WTC11 (cell line): ENCODE results near the gene ROR2. TPM values are rescaled to one million over a fixed set of nuclear protein-coding genes. Genes with fewer than 3 reads are reported as not detected.

Experiments used
- ATAC-seq: fragments of 200-7000 bp; cut with Tn5 transposase; 2 replicates; pipeline ENCODE4 v1.10.0; 2021; ENCODE audit warnings: mild to moderate bottlenecking, moderate library complexity
- CTCF ChIA-PET: fragments of 300-600 bp; sonication (Branson Sonifier 250); formaldehyde crosslinking; loops from one replicate; lab custom pipeline; 2021; ENCODE audit warnings: antibody characterized with exemption; lab: Charles Lee
- POLR2A ChIA-PET: fragments of 350-600 bp; sonication (Branson Sonifier 250); formaldehyde crosslinking; loops from one replicate; lab custom pipeline; 2021; ENCODE audit warnings: antibody characterized with exemption; lab: Charles Lee
- DNase-seq: peaks from one replicate; pipeline ENCODE4 v3.0.0; 2021; ENCODE audit warnings: low spot score
- H3K27ac Mint-ChIP-seq: 2 replicates; pipeline ENCODE4 v1.8.0; 2021; ENCODE audit warnings: mixed read lengths
- H3K27me3 Mint-ChIP-seq: 2 replicates; pipeline ENCODE4 v1.8.0; 2021; ENCODE audit warnings: low read depth, mild to moderate bottlenecking, moderate library complexity, mixed read lengths
- H3K36me3 Mint-ChIP-seq: 2 replicates; pipeline ENCODE4 v1.8.0; 2021; ENCODE audit warnings: mixed read lengths
- H3K4me1 Mint-ChIP-seq: 2 replicates; pipeline ENCODE4 v1.8.0; 2022; ENCODE audit warnings: mixed read lengths
- H3K4me3 Mint-ChIP-seq: 2 replicates; pipeline ENCODE4 v1.8.0; 2021; ENCODE audit warnings: mild to moderate bottlenecking, moderate library complexity, mixed read lengths
- H3K9me3 Mint-ChIP-seq: 2 replicates; pipeline ENCODE4 v1.8.0; 2021; ENCODE audit warnings: mixed read lengths
- ATF1 ChIP-seq: sonication (generic); formaldehyde crosslinking; IDR thresholded peaks from 2 replicates; pipeline ENCODE4 v1.8.1; 2023; ENCODE audit warnings: mild to moderate bottlenecking, moderate library complexity, missing genetic modification reagents
- CREB1 ChIP-seq: sonication (generic); formaldehyde crosslinking; IDR thresholded peaks from 2 replicates; pipeline ENCODE4 v1.8.0; 2023; ENCODE audit warnings: mild to moderate bottlenecking, missing genetic modification reagents
- ESRRA ChIP-seq: sonication (generic); formaldehyde crosslinking; IDR thresholded peaks from 2 replicates; pipeline ENCODE4 v1.8.1; 2022; ENCODE audit warnings: mild to moderate bottlenecking, missing genetic modification reagents, borderline replicate concordance
- KAT7 ChIP-seq: sonication (generic); formaldehyde crosslinking; IDR thresholded peaks from 2 replicates; pipeline ENCODE4 v1.8.1; 2023; ENCODE audit warnings: missing genetic modification reagents, mild to moderate bottlenecking, borderline replicate concordance
- NFE2L1 ChIP-seq: sonication (generic); formaldehyde crosslinking; IDR thresholded peaks from 2 replicates; pipeline ENCODE4 v1.8.1; 2023; ENCODE audit warnings: missing genetic modification reagents
- NR3C1 ChIP-seq: sonication (generic); formaldehyde crosslinking; conservative IDR thresholded peaks from 2 replicates; pipeline ENCODE4 v1.8.1; 2023; ENCODE audit warnings: low read depth, mild to moderate bottlenecking, missing genetic modification reagents
- OVOL2 ChIP-seq: fragments of 250-450 bp; sonication (Bioruptor Pico); IDR thresholded peaks from 2 replicates; pipeline ENCODE4 v1.9.0; 2021; ENCODE audit warnings: mild to moderate bottlenecking, borderline replicate concordance
- PRRX2 ChIP-seq: fragments of 250-450 bp; sonication (Bioruptor Pico); IDR thresholded peaks from 2 replicates; pipeline ENCODE4 v1.8.0; 2021; ENCODE audit warnings: mild to moderate bottlenecking
- ZNF232 ChIP-seq: sonication (generic); formaldehyde crosslinking; IDR thresholded peaks from 2 replicates; pipeline ENCODE4 v1.8.0; 2022; ENCODE audit warnings: mild to moderate bottlenecking, missing genetic modification reagents
- ZNF423 ChIP-seq: fragments of 250-450 bp; sonication (Bioruptor Pico); IDR thresholded peaks from 2 replicates; pipeline ENCODE4 v2.1.2; 2022; ENCODE audit warnings: mild to moderate bottlenecking, moderate library complexity
- total RNA-seq: library from RNA; stranded (reverse); gene quantifications from 3 replicates; pipeline ENCODE4 v1.2.3, GENCODE V29; 2021
- TF ChIP-seq, protein P1 (sequence below): fragments of 200-600 bp; IDR thresholded peaks from 2 replicates; pipeline ENCODE4 v1.8.0; 2022; ENCODE audit warnings: antibody characterized with exemption
- TF ChIP-seq, protein P2 (sequence below): sonication (generic); formaldehyde crosslinking; IDR thresholded peaks from 2 replicates; pipeline ENCODE4 v1.8.0; 2022; ENCODE audit warnings: mild to moderate bottlenecking, missing genetic modification reagents
- TF ChIP-seq, protein P3 (sequence below): sonication (generic); formaldehyde crosslinking; IDR thresholded peaks from 2 replicates; pipeline ENCODE4 v1.8.1; 2023; ENCODE audit warnings: mild to moderate bottlenecking, missing genetic modification reagents
- TF ChIP-seq, protein P4 (sequence below): sonication (generic); formaldehyde crosslinking; IDR thresholded peaks from 2 replicates; pipeline ENCODE4 v1.8.0; 2023; ENCODE audit warnings: mild to moderate bottlenecking, missing genetic modification reagents
- TF ChIP-seq, protein P5 (sequence below): sonication (generic); formaldehyde crosslinking; IDR thresholded peaks from 2 replicates; pipeline ENCODE4 v1.8.0; 2022; ENCODE audit warnings: mild to moderate bottlenecking, missing genetic modification reagents
- TF ChIP-seq, protein P6 (sequence below): fragments of 250-450 bp; sonication (Bioruptor Pico); IDR thresholded peaks from 2 replicates; pipeline ENCODE4 v1.9.0; 2021; ENCODE audit warnings: mild to moderate bottlenecking, borderline replicate concordance
- TF ChIP-seq, protein P7 (sequence below): sonication (generic); formaldehyde crosslinking; IDR thresholded peaks from 2 replicates; pipeline ENCODE4 v1.8.1; 2023; ENCODE audit warnings: mild to moderate bottlenecking, missing genetic modification reagents
- TF ChIP-seq, protein P8 (sequence below): sonication (generic); formaldehyde crosslinking; IDR thresholded peaks from 2 replicates; pipeline ENCODE4 v1.8.1; 2023; ENCODE audit warnings: mild to moderate bottlenecking, moderate library complexity, missing genetic modification reagents

ROR2 gene
- total RNA-seq, 1 experiment from 2014 or later, result 19.8 TPM

DNA sequence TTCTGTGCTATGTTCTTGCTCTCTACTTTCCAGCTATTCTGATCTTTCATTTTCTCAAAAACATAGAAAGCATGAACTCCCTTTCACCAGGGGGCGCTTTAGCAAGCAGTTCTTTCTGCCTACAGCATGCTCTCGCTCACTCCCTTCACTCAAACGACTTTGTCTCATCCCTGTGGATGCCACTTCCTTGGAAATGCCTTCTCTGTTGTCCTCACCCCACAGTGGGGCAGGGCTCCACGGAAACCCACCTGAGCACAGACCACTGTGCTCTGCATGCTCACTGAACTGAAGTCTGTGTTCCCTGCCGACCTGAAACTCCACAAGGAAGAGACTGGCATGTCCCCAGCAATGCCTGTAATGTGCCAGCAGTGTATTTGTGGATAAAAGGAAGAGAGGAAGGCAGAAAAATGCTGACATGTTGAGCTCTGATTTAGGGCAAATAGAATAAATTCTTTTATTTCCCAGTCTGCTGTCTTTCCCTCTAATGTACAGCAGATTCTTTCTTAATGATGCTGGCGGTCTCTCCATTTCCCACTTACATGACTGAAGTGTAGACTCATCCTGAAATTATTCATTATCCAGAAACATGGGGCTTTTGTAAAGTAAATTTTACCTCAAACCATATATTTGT, 4.9 kb upstream of the ROR2 start:
- peaks cover 3% of the 10 kb centered on the region; the same call in 1 of the 2 replicates for H3K9me3 Mint-ChIP-seq
- ChIA-PET CTCF (interaction anchor here (0.6 to 4.9 kb wide), 50 partner anchors 9 to 758 kb away, joined by 3 to 40 read pairs (median 4); no protein-coding TSS in a partner anchor), POLR2A (interaction anchor here (0.6 kb wide), 1 partner anchor 159 kb away, joined by 6 read pairs; no protein-coding TSS in a partner anchor)
- peak; percentile 79 for DNase-seq
- peaks cover 25% of the 10 kb centered on the region for H3K27me3 Mint-ChIP-seq
- H3K27ac Mint-ChIP-seq, result no peak overlapping the region
- H3K36me3 Mint-ChIP-seq, result no peaks in the 10 kb centered on the region
- ATAC-seq, result peak; percentile 38
- TF ChIP-seq, protein P1, sequence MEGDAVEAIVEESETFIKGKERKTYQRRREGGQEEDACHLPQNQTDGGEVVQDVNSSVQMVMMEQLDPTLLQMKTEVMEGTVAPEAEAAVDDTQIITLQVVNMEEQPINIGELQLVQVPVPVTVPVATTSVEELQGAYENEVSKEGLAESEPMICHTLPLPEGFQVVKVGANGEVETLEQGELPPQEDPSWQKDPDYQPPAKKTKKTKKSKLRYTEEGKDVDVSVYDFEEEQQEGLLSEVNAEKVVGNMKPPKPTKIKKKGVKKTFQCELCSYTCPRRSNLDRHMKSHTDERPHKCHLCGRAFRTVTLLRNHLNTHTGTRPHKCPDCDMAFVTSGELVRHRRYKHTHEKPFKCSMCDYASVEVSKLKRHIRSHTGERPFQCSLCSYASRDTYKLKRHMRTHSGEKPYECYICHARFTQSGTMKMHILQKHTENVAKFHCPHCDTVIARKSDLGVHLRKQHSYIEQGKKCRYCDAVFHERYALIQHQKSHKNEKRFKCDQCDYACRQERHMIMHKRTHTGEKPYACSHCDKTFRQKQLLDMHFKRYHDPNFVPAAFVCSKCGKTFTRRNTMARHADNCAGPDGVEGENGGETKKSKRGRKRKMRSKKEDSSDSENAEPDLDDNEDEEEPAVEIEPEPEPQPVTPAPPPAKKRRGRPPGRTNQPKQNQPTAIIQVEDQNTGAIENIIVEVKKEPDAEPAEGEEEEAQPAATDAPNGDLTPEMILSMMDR, result peak; percentile 57; the same call in 1 of the 2 replicates
- TF ChIP-seq, protein P2, sequence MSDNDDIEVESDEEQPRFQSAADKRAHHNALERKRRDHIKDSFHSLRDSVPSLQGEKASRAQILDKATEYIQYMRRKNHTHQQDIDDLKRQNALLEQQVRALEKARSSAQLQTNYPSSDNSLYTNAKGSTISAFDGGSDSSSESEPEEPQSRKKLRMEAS (CRISPR knock-in tag), result 0 out of 2 replicates have a peak, but pooled peaks have one; percentile 29
- TF ChIP-seq CREB1 (CRISPR knock-in tag), result no peak
- TF ChIP-seq, all 79 proteins: peak for 2
- peaks cover 13% of the 10 kb centered on the region for H3K4me1 Mint-ChIP-seq
- H3K4me3 Mint-ChIP-seq, result no peak overlapping the region

DNA sequence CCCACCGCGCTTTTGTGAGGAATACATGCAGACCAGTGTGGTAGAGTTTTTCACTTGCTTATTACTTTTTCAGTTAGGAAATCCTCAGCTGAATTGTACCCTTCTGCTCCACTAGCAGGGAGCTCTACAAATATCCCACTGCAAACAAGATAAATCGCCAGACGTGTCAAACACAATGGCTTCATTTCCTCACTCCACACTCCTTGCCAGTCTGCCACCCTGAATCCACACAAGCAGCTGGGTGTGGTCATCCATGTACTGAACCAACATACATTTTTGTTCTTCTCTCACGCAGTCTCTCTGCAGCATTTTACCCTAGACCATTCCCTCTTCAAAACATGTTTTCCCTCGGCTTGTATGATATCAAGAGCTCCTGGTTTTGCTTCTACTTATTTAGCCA, 3.7 kb upstream of the ROR2 start:
- Mint-ChIP-seq H3K27me3 (peaks cover 25% of the 10 kb centered on the region), H3K27ac (no peak overlapping the region), H3K9me3 (no peaks in the 10 kb centered on the region), H3K36me3 (no peaks in the 10 kb centered on the region), H3K4me3 (no peak overlapping the region), H3K4me1 (peaks cover 9% of the 10 kb centered on the region)
- ChIA-PET POLR2A (no interaction called here), CTCF (interaction anchor here (0.6 to 4.9 kb wide), 17 partner anchors 8 to 481 kb away, joined by 3 to 40 read pairs (median 7); no protein-coding TSS in a partner anchor)
- ATAC-seq (no peak), DNase-seq (no peak)
- TF ChIP-seq NFE2L1, result no peak
- no peak for TF ChIP-seq KAT7
- TF ChIP-seq, protein P3, sequence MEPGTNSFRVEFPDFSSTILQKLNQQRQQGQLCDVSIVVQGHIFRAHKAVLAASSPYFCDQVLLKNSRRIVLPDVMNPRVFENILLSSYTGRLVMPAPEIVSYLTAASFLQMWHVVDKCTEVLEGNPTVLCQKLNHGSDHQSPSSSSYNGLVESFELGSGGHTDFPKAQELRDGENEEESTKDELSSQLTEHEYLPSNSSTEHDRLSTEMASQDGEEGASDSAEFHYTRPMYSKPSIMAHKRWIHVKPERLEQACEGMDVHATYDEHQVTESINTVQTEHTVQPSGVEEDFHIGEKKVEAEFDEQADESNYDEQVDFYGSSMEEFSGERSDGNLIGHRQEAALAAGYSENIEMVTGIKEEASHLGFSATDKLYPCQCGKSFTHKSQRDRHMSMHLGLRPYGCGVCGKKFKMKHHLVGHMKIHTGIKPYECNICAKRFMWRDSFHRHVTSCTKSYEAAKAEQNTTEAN (CRISPR knock-in tag), result no peak
- no peak for TF ChIP-seq ZNF232 (CRISPR knock-in tag)
- TF ChIP-seq, protein P4, sequence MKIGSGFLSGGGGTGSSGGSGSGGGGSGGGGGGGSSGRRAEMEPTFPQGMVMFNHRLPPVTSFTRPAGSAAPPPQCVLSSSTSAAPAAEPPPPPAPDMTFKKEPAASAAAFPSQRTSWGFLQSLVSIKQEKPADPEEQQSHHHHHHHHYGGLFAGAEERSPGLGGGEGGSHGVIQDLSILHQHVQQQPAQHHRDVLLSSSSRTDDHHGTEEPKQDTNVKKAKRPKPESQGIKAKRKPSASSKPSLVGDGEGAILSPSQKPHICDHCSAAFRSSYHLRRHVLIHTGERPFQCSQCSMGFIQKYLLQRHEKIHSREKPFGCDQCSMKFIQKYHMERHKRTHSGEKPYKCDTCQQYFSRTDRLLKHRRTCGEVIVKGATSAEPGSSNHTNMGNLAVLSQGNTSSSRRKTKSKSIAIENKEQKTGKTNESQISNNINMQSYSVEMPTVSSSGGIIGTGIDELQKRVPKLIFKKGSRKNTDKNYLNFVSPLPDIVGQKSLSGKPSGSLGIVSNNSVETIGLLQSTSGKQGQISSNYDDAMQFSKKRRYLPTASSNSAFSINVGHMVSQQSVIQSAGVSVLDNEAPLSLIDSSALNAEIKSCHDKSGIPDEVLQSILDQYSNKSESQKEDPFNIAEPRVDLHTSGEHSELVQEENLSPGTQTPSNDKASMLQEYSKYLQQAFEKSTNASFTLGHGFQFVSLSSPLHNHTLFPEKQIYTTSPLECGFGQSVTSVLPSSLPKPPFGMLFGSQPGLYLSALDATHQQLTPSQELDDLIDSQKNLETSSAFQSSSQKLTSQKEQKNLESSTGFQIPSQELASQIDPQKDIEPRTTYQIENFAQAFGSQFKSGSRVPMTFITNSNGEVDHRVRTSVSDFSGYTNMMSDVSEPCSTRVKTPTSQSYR (CRISPR knock-in tag), result no peak
- TF ChIP-seq PRRX2 (CRISPR knock-in tag), result no peak
- no peak for TF ChIP-seq ZNF423 (CRISPR knock-in tag)
- no peak for TF ChIP-seq ESRRA (CRISPR knock-in tag)
- TF ChIP-seq NR3C1 (CRISPR knock-in tag), result no peak
- TF ChIP-seq, protein P5, sequence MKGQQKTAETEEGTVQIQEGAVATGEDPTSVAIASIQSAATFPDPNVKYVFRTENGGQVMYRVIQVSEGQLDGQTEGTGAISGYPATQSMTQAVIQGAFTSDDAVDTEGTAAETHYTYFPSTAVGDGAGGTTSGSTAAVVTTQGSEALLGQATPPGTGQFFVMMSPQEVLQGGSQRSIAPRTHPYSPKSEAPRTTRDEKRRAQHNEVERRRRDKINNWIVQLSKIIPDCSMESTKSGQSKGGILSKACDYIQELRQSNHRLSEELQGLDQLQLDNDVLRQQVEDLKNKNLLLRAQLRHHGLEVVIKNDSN (CRISPR knock-in tag), result no peak
- TF ChIP-seq, protein P6, sequence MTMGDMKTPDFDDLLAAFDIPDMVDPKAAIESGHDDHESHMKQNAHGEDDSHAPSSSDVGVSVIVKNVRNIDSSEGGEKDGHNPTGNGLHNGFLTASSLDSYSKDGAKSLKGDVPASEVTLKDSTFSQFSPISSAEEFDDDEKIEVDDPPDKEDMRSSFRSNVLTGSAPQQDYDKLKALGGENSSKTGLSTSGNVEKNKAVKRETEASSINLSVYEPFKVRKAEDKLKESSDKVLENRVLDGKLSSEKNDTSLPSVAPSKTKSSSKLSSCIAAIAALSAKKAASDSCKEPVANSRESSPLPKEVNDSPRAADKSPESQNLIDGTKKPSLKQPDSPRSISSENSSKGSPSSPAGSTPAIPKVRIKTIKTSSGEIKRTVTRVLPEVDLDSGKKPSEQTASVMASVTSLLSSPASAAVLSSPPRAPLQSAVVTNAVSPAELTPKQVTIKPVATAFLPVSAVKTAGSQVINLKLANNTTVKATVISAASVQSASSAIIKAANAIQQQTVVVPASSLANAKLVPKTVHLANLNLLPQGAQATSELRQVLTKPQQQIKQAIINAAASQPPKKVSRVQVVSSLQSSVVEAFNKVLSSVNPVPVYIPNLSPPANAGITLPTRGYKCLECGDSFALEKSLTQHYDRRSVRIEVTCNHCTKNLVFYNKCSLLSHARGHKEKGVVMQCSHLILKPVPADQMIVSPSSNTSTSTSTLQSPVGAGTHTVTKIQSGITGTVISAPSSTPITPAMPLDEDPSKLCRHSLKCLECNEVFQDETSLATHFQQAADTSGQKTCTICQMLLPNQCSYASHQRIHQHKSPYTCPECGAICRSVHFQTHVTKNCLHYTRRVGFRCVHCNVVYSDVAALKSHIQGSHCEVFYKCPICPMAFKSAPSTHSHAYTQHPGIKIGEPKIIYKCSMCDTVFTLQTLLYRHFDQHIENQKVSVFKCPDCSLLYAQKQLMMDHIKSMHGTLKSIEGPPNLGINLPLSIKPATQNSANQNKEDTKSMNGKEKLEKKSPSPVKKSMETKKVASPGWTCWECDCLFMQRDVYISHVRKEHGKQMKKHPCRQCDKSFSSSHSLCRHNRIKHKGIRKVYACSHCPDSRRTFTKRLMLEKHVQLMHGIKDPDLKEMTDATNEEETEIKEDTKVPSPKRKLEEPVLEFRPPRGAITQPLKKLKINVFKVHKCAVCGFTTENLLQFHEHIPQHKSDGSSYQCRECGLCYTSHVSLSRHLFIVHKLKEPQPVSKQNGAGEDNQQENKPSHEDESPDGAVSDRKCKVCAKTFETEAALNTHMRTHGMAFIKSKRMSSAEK (CRISPR knock-in tag), result no peak
- no peak for TF ChIP-seq ATF1
- TF ChIP-seq, protein P7, sequence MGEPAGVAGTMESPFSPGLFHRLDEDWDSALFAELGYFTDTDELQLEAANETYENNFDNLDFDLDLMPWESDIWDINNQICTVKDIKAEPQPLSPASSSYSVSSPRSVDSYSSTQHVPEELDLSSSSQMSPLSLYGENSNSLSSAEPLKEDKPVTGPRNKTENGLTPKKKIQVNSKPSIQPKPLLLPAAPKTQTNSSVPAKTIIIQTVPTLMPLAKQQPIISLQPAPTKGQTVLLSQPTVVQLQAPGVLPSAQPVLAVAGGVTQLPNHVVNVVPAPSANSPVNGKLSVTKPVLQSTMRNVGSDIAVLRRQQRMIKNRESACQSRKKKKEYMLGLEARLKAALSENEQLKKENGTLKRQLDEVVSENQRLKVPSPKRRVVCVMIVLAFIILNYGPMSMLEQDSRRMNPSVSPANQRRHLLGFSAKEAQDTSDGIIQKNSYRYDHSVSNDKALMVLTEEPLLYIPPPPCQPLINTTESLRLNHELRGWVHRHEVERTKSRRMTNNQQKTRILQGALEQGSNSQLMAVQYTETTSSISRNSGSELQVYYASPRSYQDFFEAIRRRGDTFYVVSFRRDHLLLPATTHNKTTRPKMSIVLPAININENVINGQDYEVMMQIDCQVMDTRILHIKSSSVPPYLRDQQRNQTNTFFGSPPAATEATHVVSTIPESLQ (CRISPR knock-in tag), result no peak
- TF ChIP-seq, protein P8, sequence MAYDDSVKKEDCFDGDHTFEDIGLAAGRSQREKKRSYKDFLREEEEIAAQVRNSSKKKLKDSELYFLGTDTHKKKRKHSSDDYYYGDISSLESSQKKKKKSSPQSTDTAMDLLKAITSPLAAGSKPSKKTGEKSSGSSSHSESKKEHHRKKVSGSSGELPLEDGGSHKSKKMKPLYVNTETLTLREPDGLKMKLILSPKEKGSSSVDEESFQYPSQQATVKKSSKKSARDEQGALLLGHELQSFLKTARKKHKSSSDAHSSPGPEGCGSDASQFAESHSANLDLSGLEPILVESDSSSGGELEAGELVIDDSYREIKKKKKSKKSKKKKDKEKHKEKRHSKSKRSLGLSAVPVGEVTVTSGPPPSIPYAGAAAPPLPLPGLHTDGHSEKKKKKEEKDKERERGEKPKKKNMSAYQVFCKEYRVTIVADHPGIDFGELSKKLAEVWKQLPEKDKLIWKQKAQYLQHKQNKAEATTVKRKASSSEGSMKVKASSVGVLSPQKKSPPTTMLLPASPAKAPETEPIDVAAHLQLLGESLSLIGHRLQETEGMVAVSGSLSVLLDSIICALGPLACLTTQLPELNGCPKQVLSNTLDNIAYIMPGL (CRISPR knock-in tag), result no peak
- no peak for TF ChIP-seq OVOL2
